Measurements from ENCODE around the gene YTHDC1. TPM values are rescaled to one million over a fixed set of nuclear protein-coding genes. Genes with fewer than 3 reads are reported as not detected.

YTHDC1 gene
- polyA plus RNA-seq, 2 donors = 38.5 to 45.2 TPM

DNA sequence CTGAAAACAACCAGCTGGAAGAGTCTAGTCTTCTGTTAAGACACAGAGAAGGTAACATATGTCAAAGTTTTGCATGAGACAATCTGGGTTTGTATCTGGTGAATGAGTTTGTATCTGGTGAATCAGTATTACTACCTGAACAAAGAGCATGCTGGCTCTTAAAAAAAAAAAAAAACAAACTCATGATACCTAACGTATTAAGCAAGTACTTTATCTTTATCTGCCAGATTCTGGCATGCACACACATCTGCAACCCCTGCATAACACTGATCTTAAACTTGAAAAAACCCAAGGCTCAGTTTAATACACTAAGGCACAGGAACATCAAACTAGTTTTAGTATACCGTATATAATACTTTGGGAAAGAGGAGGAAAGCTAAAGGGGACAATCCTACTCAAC lies 5.8 kb downstream of the YTHDC1 start:
- peaks cover 0 to 3% of the 10 kb centered on the region in 2 donors for H3K4me1 ChIP-seq (ENCODE audit: control insufficient read depth in 2 of 2, insufficient read depth in 2 of 2, low read length in 1 of 2)
- WGBS, 2 donors = 34 to 47% methylated on average over 2 of the region's 2 CpGs

DNA sequence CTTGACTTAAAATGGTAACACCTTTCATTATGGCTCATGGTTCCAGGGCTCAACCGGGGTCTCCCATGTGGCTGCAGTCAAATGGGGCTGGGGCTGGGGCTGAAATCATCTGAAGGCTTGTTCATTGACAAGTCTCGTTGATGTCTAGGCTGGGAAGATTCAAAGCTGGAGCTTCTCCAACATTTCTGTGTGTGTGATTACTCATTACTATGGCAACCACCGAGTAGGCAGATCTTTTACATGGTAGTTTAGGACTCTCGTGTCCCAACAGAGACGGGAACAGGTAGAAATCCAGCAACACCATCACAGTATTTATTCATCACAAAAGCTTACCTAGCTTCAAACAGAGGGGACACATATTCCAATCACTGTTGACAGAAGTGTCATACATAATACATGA lies 7.8 kb downstream of the YTHDC1 start:
- Histone ChIP-seq H3K4me1 (ENCODE audit: control insufficient read depth in 2 of 2, insufficient read depth in 2 of 2, low read length in 1 of 2) (peaks cover 0 to 3% of the 10 kb centered on the region in 2 donors), H3K27ac (ENCODE audit: low read depth in 2 of 2, low read length in 1 of 2) (no peak overlapping the region), H3K36me3 (ENCODE audit: control insufficient read depth in 2 of 2, insufficient read depth in 2 of 2, low read length in 1 of 2) (peaks cover 0 to under 1% of the 10 kb centered on the region in 2 donors), H3K27me3 (ENCODE audit: control insufficient read depth in 1 of 2, insufficient read depth in 2 of 2, low read length in 2 of 2) (no peaks in the 10 kb centered on the region), H3K9me3 (ENCODE audit: control insufficient read depth in 2 of 2, insufficient read depth in 1 of 2, low read depth in 1 of 2, low read length in 1 of 2) (no peaks in the 10 kb centered on the region), H3K4me3 (ENCODE audit: low read depth in 1 of 2, low read length in 2 of 2) (no peak overlapping the region)
- WGBS, 2 donors = 30 to 32% methylated on average over 5 of the region's 5 CpGs

More for the DNA sequence above, 5.8 kb downstream of the YTHDC1 start:
- Histone ChIP-seq H3K36me3 (ENCODE audit: control insufficient read depth in 2 of 2, insufficient read depth in 2 of 2, low read length in 1 of 2) (no peaks in the 10 kb centered on the region), H3K27ac (ENCODE audit: low read depth in 2 of 2, low read length in 1 of 2) (no peak overlapping the region), H3K9me3 (ENCODE audit: control insufficient read depth in 2 of 2, insufficient read depth in 1 of 2, low read depth in 1 of 2, low read length in 1 of 2) (no peaks in the 10 kb centered on the region), H3K27me3 (ENCODE audit: control insufficient read depth in 1 of 2, insufficient read depth in 2 of 2, low read length in 2 of 2) (no peaks in the 10 kb centered on the region), H3K4me3 (ENCODE audit: low read depth in 1 of 2, low read length in 2 of 2) (no peak overlapping the region)

- no peaks in the 10 kb centered on the region for H3K9me3 ChIP-seq (ENCODE audit: control insufficient read depth in 2 of 2, insufficient read depth in 1 of 2, low read depth in 1 of 2, low read length in 1 of 2)
- no peak overlapping the region for H3K27ac ChIP-seq (ENCODE audit: low read depth in 2 of 2, low read length in 1 of 2)
- H3K4me3 ChIP-seq (ENCODE audit: low read depth in 1 of 2, low read length in 2 of 2) = no peak overlapping the region
- WGBS, 2 donors = 75 to 88% methylated on average over 3 of the region's 3 CpGs
- H3K27me3 ChIP-seq (ENCODE audit: control insufficient read depth in 1 of 2, insufficient read depth in 2 of 2, low read length in 2 of 2) = no peaks in the 10 kb centered on the region
- H3K36me3 ChIP-seq (ENCODE audit: control insufficient read depth in 2 of 2, insufficient read depth in 2 of 2, low read length in 1 of 2) = peaks cover 0 to 4% of the 10 kb centered on the region in 2 donors
- H3K4me1 ChIP-seq (ENCODE audit: control insufficient read depth in 2 of 2, insufficient read depth in 2 of 2, low read length in 1 of 2) = no peaks in the 10 kb centered on the region
Observed at GRCh38 chr4:68338625-68339024, 11.3 kb downstream of the YTHDC1 start.

GRCh38 chr4:68337522-68337921 lies 12.4 kb downstream of the YTHDC1 start:
- Histone ChIP-seq H3K36me3 (ENCODE audit: control insufficient read depth in 2 of 2, insufficient read depth in 2 of 2, low read length in 1 of 2) (peaks cover 0 to 4% of the 10 kb centered on the region in 2 donors), H3K9me3 (ENCODE audit: control insufficient read depth in 2 of 2, insufficient read depth in 1 of 2, low read depth in 1 of 2, low read length in 1 of 2) (no peaks in the 10 kb centered on the region)

DNA sequence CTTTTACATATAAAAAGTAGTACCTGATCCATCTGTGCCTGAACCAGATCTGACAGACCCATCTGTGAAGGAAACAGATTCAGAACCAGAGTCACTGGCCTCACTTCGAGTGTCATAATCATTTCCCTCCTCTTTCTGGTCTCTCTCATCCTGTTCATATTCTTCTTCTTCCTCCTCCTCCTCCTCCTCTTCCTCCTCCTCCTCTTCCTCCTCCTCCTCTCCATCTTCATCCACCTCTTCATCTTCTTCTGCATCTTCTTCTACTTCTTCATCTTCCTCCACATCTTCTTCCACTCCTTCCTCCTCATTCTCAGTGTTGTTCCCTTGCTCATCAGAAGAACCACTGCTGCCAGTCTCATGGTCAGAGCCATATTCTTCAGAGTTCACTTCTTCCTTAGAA lies 12.9 kb downstream of the YTHDC1 start:
- no peak overlapping the region for H3K27ac ChIP-seq (ENCODE audit: low read depth in 2 of 2, low read length in 1 of 2)
- peaks cover 0 to 4% of the 10 kb centered on the region in 2 donors for H3K36me3 ChIP-seq (ENCODE audit: control insufficient read depth in 2 of 2, insufficient read depth in 2 of 2, low read length in 1 of 2)
- no peak overlapping the region for H3K4me3 ChIP-seq (ENCODE audit: low read depth in 1 of 2, low read length in 2 of 2)
- H3K27me3 ChIP-seq (ENCODE audit: control insufficient read depth in 1 of 2, insufficient read depth in 2 of 2, low read length in 2 of 2) = no peaks in the 10 kb centered on the region
- H3K4me1 ChIP-seq (ENCODE audit: control insufficient read depth in 2 of 2, insufficient read depth in 2 of 2, low read length in 1 of 2) = no peaks in the 10 kb centered on the region
- 72 to 74% methylated on average over 1 of the region's 1 CpG for WGBS, 2 donors
- no peaks in the 10 kb centered on the region for H3K9me3 ChIP-seq (ENCODE audit: control insufficient read depth in 2 of 2, insufficient read depth in 1 of 2, low read depth in 1 of 2, low read length in 1 of 2)

More at GRCh38 chr4:68337522-68337921, 12.4 kb downstream of the YTHDC1 start:
- no peak overlapping the region for H3K4me3 ChIP-seq (ENCODE audit: low read depth in 1 of 2, low read length in 2 of 2)
- no peaks in the 10 kb centered on the region for H3K4me1 ChIP-seq (ENCODE audit: control insufficient read depth in 2 of 2, insufficient read depth in 2 of 2, low read length in 1 of 2)
- WGBS, 2 donors = 89% methylated on average over 7 of the region's 7 CpGs
- no peaks in the 10 kb centered on the region for H3K27me3 ChIP-seq (ENCODE audit: control insufficient read depth in 1 of 2, insufficient read depth in 2 of 2, low read length in 2 of 2)
- no peak overlapping the region for H3K27ac ChIP-seq (ENCODE audit: low read depth in 2 of 2, low read length in 1 of 2)

DNA sequence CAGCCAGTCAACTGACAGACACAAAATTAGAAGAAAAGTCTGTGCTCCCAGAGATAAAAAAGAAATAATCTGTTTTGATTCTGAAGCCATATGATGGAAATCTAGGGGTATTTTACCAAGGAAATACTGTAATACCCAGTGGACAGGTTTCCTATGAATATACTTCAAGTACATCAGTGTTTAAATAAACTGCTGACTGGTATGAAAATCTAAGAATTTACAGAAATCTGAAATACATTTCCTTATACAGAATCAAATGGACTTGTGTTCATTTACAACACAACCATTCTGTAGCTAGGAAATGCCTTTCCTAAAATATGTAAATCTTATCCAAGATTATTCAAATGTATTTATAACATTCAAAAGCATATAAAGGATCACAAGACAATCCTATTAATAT lies 13.4 kb downstream of the YTHDC1 start:
- Histone ChIP-seq H3K4me1 (ENCODE audit: control insufficient read depth in 2 of 2, insufficient read depth in 2 of 2, low read length in 1 of 2) (no peaks in the 10 kb centered on the region), H3K9me3 (ENCODE audit: control insufficient read depth in 2 of 2, insufficient read depth in 1 of 2, low read depth in 1 of 2, low read length in 1 of 2) (no peaks in the 10 kb centered on the region), H3K4me3 (ENCODE audit: low read depth in 1 of 2, low read length in 2 of 2) (no peak overlapping the region), H3K27me3 (ENCODE audit: control insufficient read depth in 1 of 2, insufficient read depth in 2 of 2, low read length in 2 of 2) (no peaks in the 10 kb centered on the region), H3K27ac (ENCODE audit: low read depth in 2 of 2, low read length in 1 of 2) (no peak overlapping the region), H3K36me3 (ENCODE audit: control insufficient read depth in 2 of 2, insufficient read depth in 2 of 2, low read length in 1 of 2) (peaks cover 0 to 4% of the 10 kb centered on the region in 2 donors)

DNA sequence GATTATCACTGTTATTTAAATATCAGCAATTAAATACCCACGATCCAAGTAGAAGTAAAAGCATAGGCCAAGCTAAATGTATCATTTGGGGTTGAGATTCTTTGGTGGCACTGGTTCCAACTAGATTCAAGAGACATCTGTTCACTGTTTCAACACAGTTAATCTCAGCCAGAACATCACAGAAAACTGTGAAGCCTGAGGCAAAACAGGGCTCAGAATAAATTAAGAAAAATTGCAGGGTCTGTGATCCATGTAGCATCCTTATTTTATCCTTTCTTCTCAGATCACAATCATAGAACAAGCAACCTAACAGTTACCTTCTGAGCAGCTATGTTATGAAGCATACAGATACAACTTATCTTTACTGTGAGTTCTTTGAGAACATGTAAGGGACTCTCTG lies 23.7 kb downstream of the YTHDC1 start:
- 63 to 76% methylated on average over 1 of the region's 1 CpG for WGBS, 2 donors
- H3K4me3 ChIP-seq (ENCODE audit: low read depth in 1 of 2, low read length in 2 of 2) = no peak overlapping the region
- no peaks in the 10 kb centered on the region for H3K9me3 ChIP-seq (ENCODE audit: control insufficient read depth in 2 of 2, insufficient read depth in 1 of 2, low read depth in 1 of 2, low read length in 1 of 2)
- H3K4me1 ChIP-seq (ENCODE audit: control insufficient read depth in 2 of 2, insufficient read depth in 2 of 2, low read length in 1 of 2) = no peaks in the 10 kb centered on the region
- peaks cover 0 to 8% of the 10 kb centered on the region in 2 donors for H3K36me3 ChIP-seq (ENCODE audit: control insufficient read depth in 2 of 2, insufficient read depth in 2 of 2, low read length in 1 of 2)
- no peaks in the 10 kb centered on the region for H3K27me3 ChIP-seq (ENCODE audit: control insufficient read depth in 1 of 2, insufficient read depth in 2 of 2, low read length in 2 of 2)
- no peak overlapping the region for H3K27ac ChIP-seq (ENCODE audit: low read depth in 2 of 2, low read length in 1 of 2)

DNA sequence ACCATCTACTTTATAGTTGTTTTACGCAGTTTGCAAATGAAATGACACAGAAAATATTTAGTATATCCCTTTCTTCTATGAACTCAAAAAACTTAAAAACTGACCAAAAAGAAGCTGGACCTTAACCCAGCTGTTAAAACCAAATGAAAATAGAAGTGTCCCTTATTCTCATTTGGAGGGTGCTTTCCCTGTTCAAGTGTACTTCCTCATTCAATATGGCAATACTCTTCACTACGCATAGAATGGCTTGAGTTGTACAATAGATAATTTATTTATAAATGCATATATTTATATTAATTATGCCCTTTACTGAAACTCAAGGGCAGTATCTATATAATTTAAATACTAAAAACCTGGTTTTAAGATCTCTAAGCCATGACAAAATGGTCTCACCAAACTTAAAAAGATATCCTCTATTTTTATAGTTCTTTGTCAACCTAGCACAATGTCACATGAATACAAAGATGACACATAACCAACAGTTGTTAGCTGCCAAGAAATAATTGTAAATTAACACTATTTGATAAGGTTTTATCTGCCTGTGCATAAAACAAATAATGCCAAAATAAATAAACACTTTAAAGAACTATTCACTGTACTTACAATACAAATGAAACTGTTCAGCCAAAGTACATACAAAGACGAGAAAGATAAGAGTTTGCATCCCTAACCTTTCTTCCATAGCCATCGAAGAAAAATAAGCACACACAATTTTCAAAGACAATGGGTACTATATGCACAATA lies 25.2 kb downstream of the YTHDC1 start:
- Histone ChIP-seq H3K4me3 (ENCODE audit: low read depth in 1 of 2, low read length in 2 of 2) (no peak overlapping the region), H3K36me3 (ENCODE audit: control insufficient read depth in 2 of 2, insufficient read depth in 2 of 2, low read length in 1 of 2) (peaks cover 0 to 6% of the 10 kb centered on the region in 2 donors), H3K27ac (ENCODE audit: low read depth in 2 of 2, low read length in 1 of 2) (no peak overlapping the region), H3K27me3 (ENCODE audit: control insufficient read depth in 1 of 2, insufficient read depth in 2 of 2, low read length in 2 of 2) (no peaks in the 10 kb centered on the region), H3K9me3 (ENCODE audit: control insufficient read depth in 2 of 2, insufficient read depth in 1 of 2, low read depth in 1 of 2, low read length in 1 of 2) (no peaks in the 10 kb centered on the region), H3K4me1 (ENCODE audit: control insufficient read depth in 2 of 2, insufficient read depth in 2 of 2, low read length in 1 of 2) (no peaks in the 10 kb centered on the region)
- WGBS, 2 donors = 75 to 84% methylated on average over 4 of the region's 4 CpGs

DNA sequence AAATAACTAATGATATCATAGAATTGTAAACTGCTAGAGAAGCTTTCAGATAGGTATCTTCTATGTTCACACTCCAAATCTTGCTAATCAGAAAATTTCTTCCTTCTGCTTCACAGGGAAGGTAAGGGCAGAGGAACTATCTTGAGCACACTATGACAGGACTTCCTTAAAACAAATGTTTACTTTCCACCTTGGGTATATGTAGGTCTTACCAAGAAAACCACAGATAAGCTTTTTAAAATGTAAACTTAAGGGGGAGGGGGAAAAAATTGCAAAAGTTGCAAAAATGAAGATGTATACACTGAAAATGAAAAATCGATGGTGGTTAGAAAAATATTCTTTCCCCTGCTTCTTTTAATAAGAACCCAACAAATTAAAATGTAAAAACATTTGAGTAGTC lies 30.9 kb downstream of the YTHDC1 start:
- no peak overlapping the region for H3K4me3 ChIP-seq (ENCODE audit: low read depth in 1 of 2, low read length in 2 of 2)
- peaks cover 8 to 10% of the 10 kb centered on the region in 2 donors for H3K36me3 ChIP-seq (ENCODE audit: control insufficient read depth in 2 of 2, insufficient read depth in 2 of 2, low read length in 1 of 2)
- H3K27ac ChIP-seq (ENCODE audit: low read depth in 2 of 2, low read length in 1 of 2) = no peak overlapping the region
- 81 to 84% methylated on average over 1 of the region's 1 CpG for WGBS, 2 donors
- H3K27me3 ChIP-seq (ENCODE audit: control insufficient read depth in 1 of 2, insufficient read depth in 2 of 2, low read length in 2 of 2) = no peaks in the 10 kb centered on the region
- H3K4me1 ChIP-seq (ENCODE audit: control insufficient read depth in 2 of 2, insufficient read depth in 2 of 2, low read length in 1 of 2) = no peaks in the 10 kb centered on the region
- H3K9me3 ChIP-seq (ENCODE audit: control insufficient read depth in 2 of 2, insufficient read depth in 1 of 2, low read depth in 1 of 2, low read length in 1 of 2) = no peaks in the 10 kb centered on the region
